ENCODE data around the gene CMTM8.

DNA sequence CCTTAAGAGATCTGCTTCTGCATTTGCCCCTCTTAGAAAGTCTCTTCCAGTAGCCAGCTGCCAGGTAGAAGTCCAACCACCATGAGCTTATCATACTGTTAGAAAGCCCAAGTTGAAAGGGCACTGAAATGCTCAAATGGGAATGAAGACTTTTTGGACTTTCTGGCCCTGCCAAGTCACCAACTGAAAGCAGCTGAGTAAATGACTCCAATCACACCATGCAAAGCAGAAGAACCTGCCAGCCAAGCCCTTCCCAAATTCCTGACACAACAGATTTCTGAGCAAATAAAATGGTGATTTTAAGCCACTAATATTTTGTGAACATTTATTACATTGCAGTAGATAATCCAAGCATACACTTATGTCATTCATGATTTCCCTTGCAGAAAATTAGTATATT, 2.1 kb upstream of the CMTM8 start:
- TF ChIP-seq, protein P1, sequence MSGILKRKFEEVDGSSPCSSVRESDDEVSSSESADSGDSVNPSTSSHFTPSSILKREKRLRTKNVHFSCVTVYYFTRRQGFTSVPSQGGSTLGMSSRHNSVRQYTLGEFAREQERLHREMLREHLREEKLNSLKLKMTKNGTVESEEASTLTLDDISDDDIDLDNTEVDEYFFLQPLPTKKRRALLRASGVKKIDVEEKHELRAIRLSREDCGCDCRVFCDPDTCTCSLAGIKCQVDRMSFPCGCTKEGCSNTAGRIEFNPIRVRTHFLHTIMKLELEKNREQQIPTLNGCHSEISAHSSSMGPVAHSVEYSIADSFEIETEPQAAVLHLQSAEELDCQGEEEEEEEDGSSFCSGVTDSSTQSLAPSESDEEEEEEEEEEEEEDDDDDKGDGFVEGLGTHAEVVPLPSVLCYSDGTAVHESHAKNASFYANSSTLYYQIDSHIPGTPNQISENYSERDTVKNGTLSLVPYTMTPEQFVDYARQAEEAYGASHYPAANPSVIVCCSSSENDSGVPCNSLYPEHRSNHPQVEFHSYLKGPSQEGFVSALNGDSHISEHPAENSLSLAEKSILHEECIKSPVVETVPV (CRISPR knock-in tag; IDR thresholded peaks at IDR 0.05): no peak
- TF ChIP-seq TCF4 (CRISPR knock-in tag; IDR thresholded peaks at IDR 0.05; ENCODE audit: borderline replicate concordance): no peak
- no peak for TF ChIP-seq BACH2 (CRISPR knock-in tag; IDR thresholded peaks at IDR 0.05; ENCODE audit: borderline replicate concordance)
- no peak for TF ChIP-seq ZFP30 (CRISPR knock-in tag; IDR thresholded peaks at IDR 0.05)
- TF ChIP-seq ZFP3 (CRISPR knock-in tag; IDR thresholded peaks at IDR 0.05): no peak
- TF ChIP-seq, protein P2, sequence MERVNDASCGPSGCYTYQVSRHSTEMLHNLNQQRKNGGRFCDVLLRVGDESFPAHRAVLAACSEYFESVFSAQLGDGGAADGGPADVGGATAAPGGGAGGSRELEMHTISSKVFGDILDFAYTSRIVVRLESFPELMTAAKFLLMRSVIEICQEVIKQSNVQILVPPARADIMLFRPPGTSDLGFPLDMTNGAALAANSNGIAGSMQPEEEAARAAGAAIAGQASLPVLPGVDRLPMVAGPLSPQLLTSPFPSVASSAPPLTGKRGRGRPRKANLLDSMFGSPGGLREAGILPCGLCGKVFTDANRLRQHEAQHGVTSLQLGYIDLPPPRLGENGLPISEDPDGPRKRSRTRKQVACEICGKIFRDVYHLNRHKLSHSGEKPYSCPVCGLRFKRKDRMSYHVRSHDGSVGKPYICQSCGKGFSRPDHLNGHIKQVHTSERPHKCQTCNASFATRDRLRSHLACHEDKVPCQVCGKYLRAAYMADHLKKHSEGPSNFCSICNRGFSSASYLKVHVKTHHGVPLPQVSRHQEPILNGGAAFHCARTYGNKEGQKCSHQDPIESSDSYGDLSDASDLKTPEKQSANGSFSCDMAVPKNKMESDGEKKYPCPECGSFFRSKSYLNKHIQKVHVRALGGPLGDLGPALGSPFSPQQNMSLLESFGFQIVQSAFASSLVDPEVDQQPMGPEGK (CRISPR knock-in tag; IDR thresholded peaks at IDR 0.05; ENCODE audit: borderline replicate concordance): no peak
- TF ChIP-seq, protein P3, sequence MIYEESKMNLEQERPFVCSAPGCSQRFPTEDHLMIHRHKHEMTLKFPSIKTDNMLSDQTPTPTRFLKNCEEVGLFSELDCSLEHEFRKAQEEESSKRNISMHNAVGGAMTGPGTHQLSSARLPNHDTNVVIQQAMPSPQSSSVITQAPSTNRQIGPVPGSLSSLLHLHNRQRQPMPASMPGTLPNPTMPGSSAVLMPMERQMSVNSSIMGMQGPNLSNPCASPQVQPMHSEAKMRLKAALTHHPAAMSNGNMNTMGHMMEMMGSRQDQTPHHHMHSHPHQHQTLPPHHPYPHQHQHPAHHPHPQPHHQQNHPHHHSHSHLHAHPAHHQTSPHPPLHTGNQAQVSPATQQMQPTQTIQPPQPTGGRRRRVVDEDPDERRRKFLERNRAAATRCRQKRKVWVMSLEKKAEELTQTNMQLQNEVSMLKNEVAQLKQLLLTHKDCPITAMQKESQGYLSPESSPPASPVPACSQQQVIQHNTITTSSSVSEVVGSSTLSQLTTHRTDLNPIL (CRISPR knock-in tag; IDR thresholded peaks at IDR 0.05; ENCODE audit: low read depth): no peak
- no peak for TF ChIP-seq TOX (CRISPR knock-in tag; IDR thresholded peaks at IDR 0.05; ENCODE audit: borderline replicate concordance)
- no peak for TF ChIP-seq RARB (CRISPR knock-in tag; IDR thresholded peaks at IDR 0.05)
- no peak for TF ChIP-seq ESRRG (CRISPR knock-in tag; IDR thresholded peaks at IDR 0.05)
- no peak for TF ChIP-seq PPARA (CRISPR knock-in tag; IDR thresholded peaks at IDR 0.05; ENCODE audit: borderline replicate concordance)

Measured in SK-N-SH treated with all-trans-retinoic acid at 6 μM for 48 hours (cell line).